T-cell (primary cell): Measurements from ENCODE around the gene LPAR2. TPM values are rescaled to one million over a fixed set of nuclear protein-coding genes. Genes with fewer than 3 reads are reported as not detected.
"Not testable (repeated sequence)": the region's sequence is repeated elsewhere in the genome, so short reads cannot be mapped to it uniquely, and the experiment has no call there.

ENCODE experiments used
- ATAC-seq, 4 experiments: fragments of 200-7000 bp in 3 of 4; fragments of 150-1000 bp in 1 of 4; cut with Tn5 transposase; replicated peaks in 1 of 4; 1 replicate in 3 of 4; 2 replicates in 1 of 4; pipeline ENCODE4 v1.10.0; 2021; ENCODE audit warnings: moderate library complexity in 3 of 4, mild to moderate bottlenecking in 2 of 4, moderate number of reproducible peaks in 1 of 4
- CTCF ChIA-PET, 2 donors: fragments of 300-600 bp; sonication (Branson Sonifier 250); formaldehyde crosslinking; loops; one replicate each; lab custom pipeline; 2022; ENCODE audit warnings: antibody characterized with exemption in 2 of 2; lab: Charles Lee
- POLR2A ChIA-PET, 2 donors: fragments of 300-600 bp; sonication (Branson Sonifier 250); formaldehyde crosslinking; loops; one replicate each; lab custom pipeline; 2022; ENCODE audit warnings: antibody characterized with exemption in 2 of 2; lab: Charles Lee
- DNase-seq, 35 experiments: peaks; one replicate each; pipeline versions ENCODE4 v3.0.0 to v3.0.0-alpha.2; 2013 to 2023
- H3K27ac ChIP-seq: one replicate; pipeline ENCODE4 v1.5.1; 2013; ENCODE audit warnings: low read length
- H3K27me3 ChIP-seq, 2 experiments: replicated peaks in 1 of 2; 1 replicate in 1 of 2; 2 replicates in 1 of 2; pipeline versions ENCODE4 v1.6.1 to v1.7.0; 2013; ENCODE audit warnings: low read length in 1 of 2, mixed read lengths in 1 of 2; ENCODE audit not compliant: control insufficient read depth in 2 of 2, insufficient read depth in 2 of 2; ENCODE audit errors: extremely low read depth in 1 of 2
- H3K36me3 ChIP-seq, 2 donors: 1 replicate in 1 of 2; 2 replicates in 1 of 2; pipeline versions ENCODE4 v1.6.1 to v1.7.0; 2013; ENCODE audit warnings: low read length in 1 of 2; ENCODE audit not compliant: control insufficient read depth in 2 of 2, insufficient read depth in 1 of 2; ENCODE audit errors: extremely low read depth in 1 of 2
- H3K4me1 ChIP-seq, 2 experiments: 1 replicate in 1 of 2; 2 replicates in 1 of 2; pipeline versions ENCODE4 v1.6.1 to v1.7.0; 2013; ENCODE audit warnings: low read length in 2 of 2, mixed read lengths in 1 of 2; ENCODE audit not compliant: insufficient read depth in 2 of 2, control insufficient read depth in 1 of 2; ENCODE audit errors: extremely low read depth in 1 of 2
- H3K4me3 ChIP-seq, 2 donors: 1 replicate in 1 of 2; 2 replicates in 1 of 2; pipeline versions ENCODE4 v1.5.1 to v1.7.0; 2013; ENCODE audit warnings: mild to moderate bottlenecking in 2 of 2, low read length in 1 of 2, moderate library complexity in 1 of 2; ENCODE audit not compliant: control insufficient read depth in 1 of 2; ENCODE audit errors: extremely low read depth in 1 of 2
- H3K9me3 ChIP-seq: 2 replicates; pipeline ENCODE4 v1.7.0; 2013
- H3K27ac Mint-ChIP-seq, 2 donors: one replicate each; pipeline ENCODE4 v1.8.0; 2020 to 2021; ENCODE audit warnings: mild to moderate bottlenecking in 2 of 2, mixed read lengths in 2 of 2
- H3K27me3 Mint-ChIP-seq, 2 donors: one replicate each; pipeline ENCODE4 v1.8.0; 2021 to 2022; ENCODE audit warnings: mixed read lengths in 2 of 2
- H3K36me3 Mint-ChIP-seq: one replicate; pipeline ENCODE4 v1.8.0; 2021; ENCODE audit warnings: mixed read lengths
- H3K4me1 Mint-ChIP-seq, 3 donors: one replicate each; pipeline ENCODE4 v1.8.0; 2020 to 2022; ENCODE audit warnings: mixed read lengths in 3 of 3, mild to moderate bottlenecking in 1 of 3
- H3K4me3 Mint-ChIP-seq, 3 donors: one replicate each; pipeline ENCODE4 v1.8.0; 2020 to 2022; ENCODE audit warnings: mild to moderate bottlenecking in 3 of 3, mixed read lengths in 3 of 3, moderate library complexity in 3 of 3
- H3K9me3 Mint-ChIP-seq, 3 donors: one replicate each; pipeline ENCODE4 v1.8.0; 2020 to 2022; ENCODE audit warnings: mixed read lengths in 3 of 3
- WGBS: methylation state at CpG from one replicate; pipeline ENCODE4 v1.1.5; 2013; ENCODE audit warnings: missing lambda C conversion rate; ENCODE audit not compliant: insufficient coverage; 5-methylcytosine and 5-hydroxymethylcytosine counted together
- total RNA-seq, 35 experiments: library from RNA in 6 of 35; stranded (reverse) in 6 of 35; fragments of 120-200 nt in 1 of 35; gene quantifications; one replicate each; pipeline versions ENCODE4 v1.2.1 to v1.2.4 and lab custom pipeline; 2013 to 2026

LPAR2 gene
- total RNA-seq, 5 donors from 2014 or later (not counting 1 experiment from before 2014, with no cell fraction given) = 78.3 to 106 (median 82.4) TPM

DNA sequence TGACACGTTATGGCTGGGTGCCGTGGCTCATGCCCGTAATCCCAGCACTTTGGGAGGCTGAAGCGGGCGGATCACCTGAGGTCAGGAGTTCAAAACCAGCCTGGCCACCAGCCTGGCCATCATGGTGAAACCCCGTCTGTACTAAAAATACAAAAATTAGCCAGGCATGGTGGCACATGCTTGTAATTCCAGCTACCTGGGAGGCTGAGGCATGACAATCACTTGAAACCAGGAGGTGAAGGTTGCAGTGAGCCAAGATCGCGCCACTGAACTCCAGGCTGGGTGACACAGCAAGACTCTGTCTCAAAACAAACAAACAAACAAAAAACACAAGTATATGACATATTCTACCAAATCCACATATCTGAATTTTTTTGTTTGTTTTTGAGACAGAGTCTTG lies 21.3 kb downstream of the LPAR2 start:
- not testable (repeated sequence) for ATAC-seq, H3K4me3 ChIP-seq, DNase-seq, H3K9me3 Mint-ChIP-seq, H3K27me3 Mint-ChIP-seq, H3K9me3 ChIP-seq, H3K27me3 ChIP-seq
- Histone ChIP-seq H3K36me3 (peaks cover 0 to 11% of the 10 kb centered on the region in 2 donors), H3K27ac (peak overlapping the region; percentile 85), H3K4me1 (peaks cover 29 to 51% of the 10 kb centered on the region in 2 experiments)
- 97% methylated on average over 5 of the region's 8 CpGs for WGBS
- ChIA-PET CTCF (interaction anchor here in 1 of 2 donors (1.2 kb wide), 1 partner anchor 15 kb away, joined by 7 read pairs; no protein-coding TSS in a partner anchor), POLR2A (interaction anchor here in 1 of 2 donors (1.2 kb wide), 1 partner anchor 12 kb away, joined by 3 read pairs; the partner anchor contains the start of gene PBX4)
- Mint-ChIP-seq H3K27ac (peak overlapping the region; percentile 96 to 97), H3K36me3 (peaks cover 22% of the 10 kb centered on the region), H3K4me1 (peaks cover 51 to 64% (median 61%) of the 10 kb centered on the region in 3 donors), H3K4me3 (peak overlapping the region in 2 of 3 donors; percentile 47 to 55)

DNA sequence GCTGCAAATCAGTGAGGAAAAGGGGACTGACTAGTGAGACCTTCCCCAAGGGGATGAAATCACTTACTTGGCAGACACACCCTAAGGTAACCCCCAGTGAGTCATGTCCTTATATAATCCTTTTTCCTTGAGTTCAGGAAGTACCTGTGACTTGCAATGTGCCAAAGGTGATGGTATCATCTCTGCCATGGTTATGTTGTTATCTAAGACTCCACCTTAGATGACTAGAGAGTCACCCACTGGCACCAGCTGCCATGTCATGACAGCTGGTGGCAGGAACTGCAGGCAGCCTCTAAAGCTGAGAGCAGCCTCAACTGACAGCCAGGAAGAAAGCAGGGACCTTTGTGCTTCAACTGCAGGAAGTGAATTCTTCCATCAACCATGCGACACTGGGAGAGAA lies 22.0 kb downstream of the LPAR2 start:
- H3K27me3 ChIP-seq = no peaks in the 10 kb centered on the region
- Mint-ChIP-seq H3K4me1 (peaks cover 57 to 69% (median 66%) of the 10 kb centered on the region in 3 donors), H3K27ac (peak overlapping the region; percentile 96 to 97), H3K27me3 (no peaks in the 10 kb centered on the region), H3K9me3 (peaks cover 0 to 2% (median 0%) of the 10 kb centered on the region in 3 donors), H3K36me3 (peaks cover 26% of the 10 kb centered on the region), H3K4me3 (peak overlapping the region; percentile 47 to 57 (median 55))
- POLR2A ChIA-PET = interaction anchor here in 1 of 2 donors (0.6 to 0.7 kb wide), 2 partner anchors 27 to 1407 kb away, joined by 3 to 10 read pairs; no protein-coding TSS in a partner anchor
- H3K27ac ChIP-seq = peak overlapping the region; percentile 85
- peak in 34 of 35 experiments; percentile 25 to 77 (median 53) for DNase-seq
- peaks cover 36 to 58% of the 10 kb centered on the region in 2 experiments for H3K4me1 ChIP-seq
- CTCF ChIA-PET = interaction anchor here in 1 of 2 donors (0.6 to 1.2 kb wide), 4 partner anchors 14 to 115 kb away, joined by 3 to 7 read pairs (median 4); no protein-coding TSS in a partner anchor
- peaks cover 0 to 11% of the 10 kb centered on the region in 2 donors for H3K36me3 ChIP-seq
- peak; percentile 85 to 90 (median 89) for ATAC-seq
- 0% methylated on average over 1 of the region's 1 CpG for WGBS
- no peaks in the 10 kb centered on the region for H3K9me3 ChIP-seq
- H3K4me3 ChIP-seq = no peak overlapping the region

DNA sequence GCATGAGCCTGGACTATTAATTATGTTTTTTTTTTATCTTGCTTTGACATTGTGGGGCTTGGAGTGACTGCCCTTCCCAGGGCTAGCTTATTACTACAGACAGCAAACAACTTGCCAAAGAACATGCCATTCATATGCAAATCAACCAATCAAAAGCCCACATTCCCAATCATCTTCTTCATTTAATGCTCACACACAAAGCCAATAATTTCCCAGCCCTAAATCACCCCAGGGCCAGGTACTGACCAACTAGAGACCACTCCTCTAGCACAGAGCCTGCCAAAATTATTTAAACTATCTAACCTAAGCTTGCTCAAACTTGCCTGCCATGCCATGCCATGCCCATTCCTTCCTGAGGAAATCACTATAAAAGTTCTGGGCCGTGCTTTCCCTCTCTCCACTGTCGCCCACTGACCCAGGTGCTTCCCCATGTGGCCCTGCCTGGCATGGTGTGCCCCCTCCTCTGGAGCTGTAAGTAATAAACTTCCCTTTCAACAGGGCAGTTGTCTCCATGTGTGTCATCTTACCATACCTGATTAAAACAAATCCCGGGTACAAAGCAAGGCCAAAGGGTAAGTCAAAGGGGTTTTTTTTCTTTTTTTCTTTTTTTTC lies 25.2 kb downstream of the LPAR2 start:
- no peaks in the 10 kb centered on the region for H3K27me3 Mint-ChIP-seq
- POLR2A ChIA-PET = interaction anchor here (0.6 to 0.8 kb wide), 4 partner anchors 15 to 822 kb away, joined by 3 to 4 read pairs (median 3); partner anchors contain the start of gene PBX4 (in 1 of the 2)
- ATAC-seq = no peak
- Histone ChIP-seq H3K4me3 (peak overlapping the region in 1 of 2 donors; percentile 40), H3K36me3 (peaks cover 0 to under 1% of the 10 kb centered on the region in 2 donors), H3K27me3 (no peaks in the 10 kb centered on the region), H3K27ac (peak overlapping the region; percentile 69), H3K4me1 (peaks cover 49 to 79% of the 10 kb centered on the region in 2 experiments), H3K9me3 (no peaks in the 10 kb centered on the region)
- peak overlapping the region; percentile 93 for H3K27ac Mint-ChIP-seq
- H3K4me1 Mint-ChIP-seq = peaks cover 65 to 75% (median 71%) of the 10 kb centered on the region in 3 donors
- CTCF ChIA-PET = interaction anchor here (0.6 to 1.1 kb wide), 4 partner anchors 8 to 418 kb away, joined by 3 to 5 read pairs (median 4); no protein-coding TSS in a partner anchor
- H3K9me3 Mint-ChIP-seq = peaks cover 0 to 4% (median 0%) of the 10 kb centered on the region in 3 donors
- WGBS = no CpG with 5 or more reads among the region's 3 CpGs
- no peak for DNase-seq
- H3K4me3 Mint-ChIP-seq = peak overlapping the region in 2 of 3 donors; percentile 46 to 71
- H3K36me3 Mint-ChIP-seq = peaks cover 13% of the 10 kb centered on the region

DNA sequence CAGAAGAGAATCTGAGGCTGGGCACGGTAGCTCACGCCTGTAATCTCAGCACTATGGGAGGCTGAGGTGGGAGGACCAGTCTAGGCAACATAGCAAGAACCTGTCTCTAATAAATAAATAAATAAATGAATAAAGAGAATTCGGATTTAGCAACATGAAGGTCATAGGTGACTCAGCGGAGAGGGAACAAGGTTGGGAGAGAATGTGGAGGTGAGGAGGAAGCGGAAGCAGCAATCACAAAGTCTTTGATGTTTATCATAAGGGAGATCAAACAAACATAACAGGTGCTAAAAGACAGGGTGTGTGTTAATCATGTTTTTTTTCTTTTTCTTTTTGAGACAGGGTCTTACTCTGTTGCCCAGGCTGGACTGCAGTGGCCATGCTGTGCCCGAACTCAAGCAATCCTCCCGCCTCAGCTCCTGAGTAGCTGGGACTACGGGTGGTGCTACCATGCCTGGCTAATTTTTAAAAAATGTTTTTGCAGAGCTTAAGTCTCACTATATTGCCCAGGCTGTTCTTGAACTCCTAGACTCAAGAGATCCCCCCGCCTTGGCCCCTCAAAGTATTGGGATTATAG lies 25.8 kb downstream of the LPAR2 start:
- Mint-ChIP-seq H3K27ac (peak overlapping the region; percentile 93), H3K4me1 (peaks cover 71 to 76% (median 73%) of the 10 kb centered on the region in 3 donors), H3K4me3 (peak overlapping the region; percentile 17 to 71 (median 46)), H3K27me3 (no peaks in the 10 kb centered on the region), H3K36me3 (peaks cover 15% of the 10 kb centered on the region), H3K9me3 (peaks cover 0 to 4% (median 0%) of the 10 kb centered on the region in 3 donors)
- ChIA-PET CTCF (interaction anchor here (0.7 to 1.1 kb wide), 3 partner anchors 9 to 18 kb away, joined by 3 to 4 read pairs (median 4); no protein-coding TSS in a partner anchor), POLR2A (interaction anchor here (0.6 to 0.8 kb wide), 4 partner anchors 16 to 823 kb away, joined by 3 to 4 read pairs (median 3); partner anchors contain the start of genes COPE (in 1 of the 2), DDX49 (in 1 of the 2) and PBX4 (in 1 of the 2))
- Histone ChIP-seq H3K9me3 (no peaks in the 10 kb centered on the region), H3K27me3 (no peaks in the 10 kb centered on the region), H3K4me1 (peaks cover 55 to 85% of the 10 kb centered on the region in 2 experiments), H3K36me3 (no peaks in the 10 kb centered on the region), H3K4me3 (peak overlapping the region in 1 of 2 donors; percentile 40), H3K27ac (peak overlapping the region; percentile 69)
- ATAC-seq = peak; percentile 5 to 43 (median 26)
- WGBS = 30% methylated on average over 2 of the region's 9 CpGs
- DNase-seq = peak in 23 of 35 experiments; percentile 12 to 79 (median 29)

DNA sequence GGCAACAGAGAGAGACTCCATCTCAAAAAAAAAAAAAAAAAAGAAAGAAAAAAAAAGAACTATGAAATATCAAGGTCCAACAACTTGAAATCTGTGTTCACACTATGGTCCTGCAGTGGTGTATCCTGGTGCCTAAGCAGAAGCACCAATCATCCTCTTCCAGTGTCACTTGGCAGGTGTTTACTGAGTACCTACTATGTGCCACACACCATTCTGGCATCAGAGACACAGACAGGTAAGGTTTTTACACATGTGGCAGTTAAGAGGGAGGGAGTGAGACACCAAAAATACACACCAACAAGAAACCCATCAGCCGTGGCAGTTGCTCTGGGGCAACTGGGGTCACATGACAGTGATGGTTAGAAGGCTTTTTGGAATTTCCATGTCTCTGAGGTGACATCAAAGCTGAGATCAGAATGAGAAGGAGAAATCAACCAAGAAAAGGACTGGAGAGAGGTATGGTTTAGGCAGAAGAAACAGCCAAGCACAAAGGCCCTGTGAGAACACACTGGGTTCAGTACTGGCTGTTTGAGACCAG lies 27.2 kb downstream of the LPAR2 start:
- CTCF ChIA-PET = interaction anchor here (0.7 to 1.0 kb wide), 2 partner anchors 13 to 14 kb away, joined by 3 to 8 read pairs; no protein-coding TSS in a partner anchor
- H3K9me3 ChIP-seq = no peaks in the 10 kb centered on the region
- H3K4me1 ChIP-seq = peaks cover 49 to 82% of the 10 kb centered on the region in 2 experiments
- H3K4me3 ChIP-seq = no peak overlapping the region
- ATAC-seq (no peak), DNase-seq (peak in 1 of 35 experiments; percentile 52)
- no CpG with 5 or more reads among the region's 1 CpG for WGBS
- no peaks in the 10 kb centered on the region for H3K27me3 ChIP-seq
- peaks cover 65 to 75% (median 66%) of the 10 kb centered on the region in 3 donors for H3K4me1 Mint-ChIP-seq
- peaks cover 0 to 4% (median 0%) of the 10 kb centered on the region in 3 donors for H3K9me3 Mint-ChIP-seq
- peaks cover 13% of the 10 kb centered on the region for H3K36me3 Mint-ChIP-seq
- H3K27ac Mint-ChIP-seq = peak overlapping the region; percentile 93
- peak overlapping the region in 1 of 3 donors; percentile 71 for H3K4me3 Mint-ChIP-seq
- POLR2A ChIA-PET = interaction anchor here (0.6 to 0.7 kb wide), 2 partner anchors 9 to 211 kb away, joined by 4 to 5 read pairs; no protein-coding TSS in a partner anchor
- peak overlapping the region; percentile 69 for H3K27ac ChIP-seq
- H3K27me3 Mint-ChIP-seq = no peaks in the 10 kb centered on the region
- no peaks in the 10 kb centered on the region for H3K36me3 ChIP-seq
